OCI-LY7 (cell line): ENCODE measurements around the gene HRH1.

Experiments used
- EZH2phosphoT487 ChIP-seq: fragments of 200-600 bp; sonication (generic); IDR thresholded peaks from 2 replicates; pipeline ENCODE4 v1.6.1; 2018; ENCODE audit warnings: low read depth, borderline replicate concordance, mild to moderate bottlenecking, mixed run types, antibody characterized with exemption, low read length, moderate library complexity, mixed read lengths
- TF ChIP-seq, protein P1 (sequence below): fragments of 200-600 bp; sonication (generic); conservative IDR thresholded peaks from 2 replicates; pipeline ENCODE4 v1.5.1; 2014; ENCODE audit warnings: mild to moderate bottlenecking, antibody characterized with exemption, low read length, moderate library complexity, mixed read lengths

DNA sequence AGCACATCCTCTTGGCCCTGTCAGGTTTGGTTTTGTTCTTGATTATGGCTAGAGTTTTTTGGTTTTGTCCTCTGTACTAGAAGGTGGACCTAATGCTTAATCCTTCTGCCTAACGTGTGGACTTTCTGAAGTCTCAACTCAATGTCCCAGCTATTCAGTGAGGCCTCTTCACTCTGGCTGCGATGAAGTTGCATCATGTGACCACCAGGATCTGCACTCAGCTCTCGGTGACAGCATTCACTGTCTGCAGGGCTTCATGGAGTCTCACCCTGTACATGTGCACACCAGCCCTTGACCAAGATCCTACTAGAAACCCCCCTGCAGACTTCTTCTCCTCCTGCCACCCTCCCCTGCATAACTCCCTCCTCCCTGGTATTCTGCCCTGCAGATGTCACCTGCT, 38.7 kb upstream of the HRH1 start:
- TF ChIP-seq EZH2phosphoT487, result no peak
- TF ChIP-seq, protein P1, sequence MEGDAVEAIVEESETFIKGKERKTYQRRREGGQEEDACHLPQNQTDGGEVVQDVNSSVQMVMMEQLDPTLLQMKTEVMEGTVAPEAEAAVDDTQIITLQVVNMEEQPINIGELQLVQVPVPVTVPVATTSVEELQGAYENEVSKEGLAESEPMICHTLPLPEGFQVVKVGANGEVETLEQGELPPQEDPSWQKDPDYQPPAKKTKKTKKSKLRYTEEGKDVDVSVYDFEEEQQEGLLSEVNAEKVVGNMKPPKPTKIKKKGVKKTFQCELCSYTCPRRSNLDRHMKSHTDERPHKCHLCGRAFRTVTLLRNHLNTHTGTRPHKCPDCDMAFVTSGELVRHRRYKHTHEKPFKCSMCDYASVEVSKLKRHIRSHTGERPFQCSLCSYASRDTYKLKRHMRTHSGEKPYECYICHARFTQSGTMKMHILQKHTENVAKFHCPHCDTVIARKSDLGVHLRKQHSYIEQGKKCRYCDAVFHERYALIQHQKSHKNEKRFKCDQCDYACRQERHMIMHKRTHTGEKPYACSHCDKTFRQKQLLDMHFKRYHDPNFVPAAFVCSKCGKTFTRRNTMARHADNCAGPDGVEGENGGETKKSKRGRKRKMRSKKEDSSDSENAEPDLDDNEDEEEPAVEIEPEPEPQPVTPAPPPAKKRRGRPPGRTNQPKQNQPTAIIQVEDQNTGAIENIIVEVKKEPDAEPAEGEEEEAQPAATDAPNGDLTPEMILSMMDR, result no peak
